HCT116 (cell line): Measurements from ENCODE around the gene EVA1A. TPM values are rescaled to one million over a fixed set of nuclear protein-coding genes. Genes with fewer than 3 reads are reported as not detected.

Experiments
- ATAC-seq: fragments of 200-7000 bp; cut with Tn5 transposase; 2 replicates; pipeline ENCODE4 v1.9.1; 2020; ENCODE audit warnings: mild to moderate bottlenecking, moderate library complexity
- BruUV-seq: library from RNA; stranded (reverse); fragments of 400-500 nt; replicated peaks from 2 replicates; lab custom pipeline; 2021; lab: Mats Ljungman, UMichigan
- CTCF ChIA-PET: fragments of 300-600 bp; sonication (Branson Sonifier 250); formaldehyde crosslinking; loops from one replicate; lab custom pipeline; 2021; ENCODE audit warnings: antibody characterized with exemption; lab: Charles Lee
- POLR2A ChIA-PET: fragments of 300-600, 350-600 bp; sonication (Branson Sonifier 250); formaldehyde crosslinking; loops from one replicate; lab custom pipeline; 2021; ENCODE audit warnings: antibody characterized with exemption; lab: Charles Lee
- RAD21 ChIA-PET, 2 experiments: fragments of 300-600 bp; sonication (Branson Sonifier 250); formaldehyde crosslinking; loops; one replicate each; lab custom pipeline; 2023; ENCODE audit warnings: low total read pairs in 2 of 2; ENCODE audit not compliant: uncharacterized antibody in 2 of 2, unreplicated experiment in 2 of 2, low non-redundant PET in 1 of 2; lab: Charles Lee
- DNase-seq: peaks from one replicate; pipeline ENCODE4 v3.0.0-alpha.2; 2010; ENCODE audit warnings: low read depth, low spot score
- H2AFZ ChIP-seq: fragments of 200-600 bp; shearing (Covaris generic), sonication (generic); 2 replicates; pipeline ENCODE4 v1.6.1; 2017; ENCODE audit warnings: low read depth, mixed run types, mixed read lengths, antibody characterized with exemption, low read length; ENCODE audit not compliant: poor library complexity, severe bottlenecking
- H3K27ac ChIP-seq: 2 replicates; pipeline ENCODE4 v1.5.1; 2012; ENCODE audit warnings: low read depth, low read length
- H3K27me3 ChIP-seq: fragments of 200-600 bp; sonication (generic); 2 replicates; pipeline ENCODE4 v1.6.1; 2016; ENCODE audit warnings: mixed run types, low read length, mixed read lengths; ENCODE audit not compliant: insufficient read depth
- H3K36me3 ChIP-seq, 2 experiments: fragments of 200-500 bp in 1 of 2; fragments of 200-600 bp in 1 of 2; sonication (Bioruptor generic) in 1 of 2; sonication (generic) in 1 of 2; 2 replicates each; pipeline versions ENCODE4 v1.5.1 to v1.6.1; 2014 to 2016; ENCODE audit warnings: low read length in 2 of 2, inconsistent platforms in 1 of 2, mixed read lengths in 1 of 2, mixed run types in 1 of 2; ENCODE audit not compliant: insufficient read depth in 2 of 2, control insufficient read depth in 1 of 2
- H3K4me1 ChIP-seq, 2 experiments: fragments of 200-600 bp in 1 of 2; sonication (generic) in 1 of 2; 2 replicates each; pipeline versions ENCODE4 v1.5.1 to v1.6.1; 2012 to 2017; ENCODE audit warnings: low read length in 2 of 2, inconsistent platforms in 1 of 2, mild to moderate bottlenecking in 1 of 2, mixed read lengths in 1 of 2, mixed run types in 1 of 2, moderate library complexity in 1 of 2; ENCODE audit not compliant: insufficient read depth in 2 of 2, control insufficient read depth in 1 of 2
- H3K4me2 ChIP-seq: fragments of 200-600 bp; sonication (generic); 2 replicates; pipeline ENCODE4 v1.6.1; 2017; ENCODE audit warnings: mixed run types, low read length, mixed read lengths
- H3K4me3 ChIP-seq, 2 experiments: fragments of 200-600 bp in 1 of 2; sonication (generic) in 1 of 2; replicated peaks in 1 of 2; 2 replicates each; pipeline ENCODE4 v1.5.1; 2011 to 2016; ENCODE audit warnings: low read length in 2 of 2, control low read depth in 1 of 2, low read depth in 1 of 2, mild to moderate bottlenecking in 1 of 2, mixed read lengths in 1 of 2, mixed run types in 1 of 2
- H3K79me2 ChIP-seq: fragments of 200-600 bp; sonication (generic); 2 replicates; pipeline ENCODE4 v1.6.1; 2017; ENCODE audit warnings: mild to moderate bottlenecking, mixed run types, low read length, moderate library complexity, mixed read lengths; ENCODE audit not compliant: insufficient read depth
- H3K9ac ChIP-seq: fragments of 200-600 bp; sonication (generic); 2 replicates; pipeline ENCODE4 v1.6.1; 2016; ENCODE audit warnings: low read length, mixed read lengths
- H3K9me2 ChIP-seq: fragments of 200-600 bp; sonication (generic), shearing (Covaris generic); 2 replicates; pipeline ENCODE4 v1.6.1; 2017; ENCODE audit warnings: mixed run types, mild to moderate bottlenecking, moderate library complexity; ENCODE audit not compliant: insufficient read depth
- H3K9me3 ChIP-seq, 2 experiments: fragments of 200-500 bp in 1 of 2; fragments of 200-600 bp in 1 of 2; sonication (Bioruptor generic) in 1 of 2; sonication (generic) in 1 of 2; 2 replicates each; pipeline ENCODE4 v1.6.1; 2014 to 2017; ENCODE audit warnings: low read length in 2 of 2, mixed read lengths in 2 of 2, inconsistent platforms in 1 of 2, low read depth in 1 of 2, mild to moderate bottlenecking in 1 of 2, mixed run types in 1 of 2, moderate library complexity in 1 of 2; ENCODE audit not compliant: control insufficient read depth in 1 of 2, insufficient read depth in 1 of 2
- H4K20me1 ChIP-seq: fragments of 200-600 bp; sonication (generic), shearing (Covaris generic); 2 replicates; pipeline ENCODE4 v1.6.1; 2017; ENCODE audit warnings: mixed run types, mild to moderate bottlenecking, moderate library complexity; ENCODE audit not compliant: insufficient read depth
- CBX3 ChIP-seq: IDR thresholded peaks from 2 replicates; pipeline ENCODE4 v1.6.1; 2012; ENCODE audit warnings: low read depth
- EGR1 ChIP-seq: IDR thresholded peaks from 2 replicates; pipeline ENCODE4 v1.6.1; 2012; ENCODE audit warnings: low read depth
- EZH2 ChIP-seq: fragments of 200-600 bp; sonication (generic); IDR thresholded peaks from 2 replicates; pipeline ENCODE4 v1.6.1; 2017; ENCODE audit warnings: antibody characterized with exemption, mixed run types
- EZH2phosphoT487 ChIP-seq: fragments of 200-600 bp; IDR thresholded peaks from 2 replicates; pipeline ENCODE4 v1.6.1; 2018; ENCODE audit warnings: antibody characterized with exemption, borderline replicate concordance
- MAX ChIP-seq: IDR thresholded peaks from 2 replicates; pipeline ENCODE4 v1.6.1; 2012
- REST ChIP-seq: IDR thresholded peaks from 2 replicates; pipeline ENCODE4 v1.6.1; 2012; ENCODE audit warnings: low read depth
- TCF7L2 ChIP-seq: IDR thresholded peaks from 2 replicates; pipeline ENCODE4 v1.7.0; 2011; ENCODE audit warnings: borderline replicate concordance, inconsistent platforms; ENCODE audit not compliant: insufficient read depth, insufficient read length; ENCODE audit errors: extremely low read depth
- YY1 ChIP-seq: IDR thresholded peaks from 2 replicates; pipeline ENCODE4 v1.6.1; 2011; ENCODE audit warnings: low read length, low read depth, moderate library complexity, mild to moderate bottlenecking; ENCODE audit not compliant: insufficient replicate concordance; ENCODE audit errors: extremely low read depth
- ZBTB33 ChIP-seq: IDR thresholded peaks from 2 replicates; pipeline ENCODE4 v1.6.1; 2011; ENCODE audit warnings: mild to moderate bottlenecking, low read length, moderate library complexity; ENCODE audit not compliant: insufficient replicate concordance; ENCODE audit errors: extremely low read depth
- intact Hi-C: fragments of 100-400 bp; cut with micrococcal nuclease; formaldehyde crosslinking; loops from 2 replicates; pipeline ENCODE4 v1.10.0; 2022
- total RNA-seq: library from RNA; stranded (reverse); gene quantifications from one replicate; pipeline ENCODE4 v1.2.1, GENCODE V29; 2021; ENCODE audit not compliant: unreplicated experiment

The EVA1A gene
- total RNA-seq, 1 experiment from 2014 or later, result 2.8 TPM

GRCh38 chr2:75512455-75513212 is 48.1 kb downstream of the EVA1A start:
- H3K9me2 ChIP-seq, result no peaks in the 10 kb centered on the region
- no peaks in the 10 kb centered on the region for H3K36me3 ChIP-seq
- POLR2A ChIA-PET, result no interaction called here
- CTCF ChIA-PET, result no interaction called here
- no peak overlapping the region for H3K4me3 ChIP-seq
- H3K9ac ChIP-seq, result no peak overlapping the region
- H3K4me1 ChIP-seq, result no peaks in the 10 kb centered on the region
- no peak for DNase-seq
- TF ChIP-seq EZH2 (no peak), TCF7L2 (no peak), ZBTB33 (no peak), EZH2phosphoT487 (no peak), YY1 (no peak), REST (no peak), CBX3 (no peak), EGR1 (no peak), MAX (no peak)
- H3K4me2 ChIP-seq, result no peak overlapping the region
- no peak overlapping the region for H3K27ac ChIP-seq
- no peak overlapping the region for H2AFZ ChIP-seq
- no peaks in the 10 kb centered on the region for H4K20me1 ChIP-seq
- no peaks in the 10 kb centered on the region for H3K79me2 ChIP-seq
- RAD21 ChIA-PET, result no interaction called here
- no TSS peak for BruUV-seq
- no peaks in the 10 kb centered on the region for H3K27me3 ChIP-seq
- ATAC-seq, result no peak
- H3K9me3 ChIP-seq, result peaks cover 7 to 16% of the 10 kb centered on the region in 2 experiments; a peak in 3 of 4 replicates
- intact Hi-C loops, result no loop called here
